MCF 10A (cell line): Measurements from ENCODE around the gene MAP3K5. TPM values are rescaled to one million over a fixed set of nuclear protein-coding genes. Genes with fewer than 3 reads are reported as not detected.

ENCODE experiments used
- BruUV-seq: library from RNA; stranded (reverse); fragments of 400-500 nt; replicated peaks from 2 replicates; lab custom pipeline; 2021; lab: Mats Ljungman, UMichigan
- CTCF ChIA-PET: fragments of 300-600 bp; sonication (Branson Sonifier 250); formaldehyde crosslinking; extraction: SDS; loops from one replicate; lab custom pipeline; 2021; ENCODE audit warnings: antibody characterized with exemption, inconsistent platforms; lab: Yijun Ruan, JAX
- POLR2A ChIA-PET: fragments of 300-600, 350-650 bp; sonication (Branson Sonifier 250); formaldehyde crosslinking; extraction: SDS; loops from one replicate; lab custom pipeline; 2020; ENCODE audit warnings: antibody characterized with exemption, inconsistent platforms; lab: Yijun Ruan, JAX
- DNase-seq: peaks from one replicate; pipeline ENCODE4 v3.0.0-alpha.2; 2018; ENCODE audit not compliant: unreplicated experiment
- H3K27ac Mint-ChIP-seq: one replicate; pipeline ENCODE4 v1.8.0; 2022; ENCODE audit warnings: mild to moderate bottlenecking, low read depth, mixed read lengths; ENCODE audit not compliant: unreplicated experiment
- H3K27me3 Mint-ChIP-seq: one replicate; pipeline ENCODE4 v1.8.0; 2022; ENCODE audit warnings: mixed read lengths; ENCODE audit not compliant: insufficient read depth, unreplicated experiment
- H3K36me3 Mint-ChIP-seq: one replicate; pipeline ENCODE4 v1.8.0; 2022; ENCODE audit warnings: mild to moderate bottlenecking, moderate library complexity, mixed read lengths; ENCODE audit not compliant: insufficient read depth, unreplicated experiment
- H3K4me1 Mint-ChIP-seq: one replicate; pipeline ENCODE4 v1.8.0; 2022; ENCODE audit warnings: mixed read lengths; ENCODE audit not compliant: insufficient read depth, unreplicated experiment
- H3K4me3 Mint-ChIP-seq: one replicate; pipeline ENCODE4 v1.8.0; 2022; ENCODE audit warnings: mild to moderate bottlenecking, moderate library complexity, mixed read lengths; ENCODE audit not compliant: unreplicated experiment
- H3K9me3 Mint-ChIP-seq: one replicate; pipeline ENCODE4 v1.8.0; 2022; ENCODE audit warnings: mixed read lengths; ENCODE audit not compliant: unreplicated experiment
- CTCF ChIP-seq: fragments of 200-600 bp; IDR thresholded peaks from one replicate; pipeline ENCODE4 v1.8.0; 2022; ENCODE audit warnings: antibody characterized with exemption, mild to moderate bottlenecking; ENCODE audit not compliant: unreplicated experiment
- intact Hi-C: fragments of 100-400 bp; cut with micrococcal nuclease; formaldehyde crosslinking; loops from 2 replicates; pipeline ENCODE4 v1.14.1; 2022
- total RNA-seq: library from RNA; stranded (reverse); gene quantifications from 2 replicates; pipeline ENCODE4 v1.2.3, GENCODE V29; 2022

Gene MAP3K5
- total RNA-seq, 1 experiment from 2014 or later = 8.4 TPM

- ChIA-PET CTCF (interaction anchor here (0.6 to 1.8 kb wide), 17 partner anchors 19 to 1052 kb away, joined by 3 to 15 read pairs (median 5); no protein-coding TSS in a partner anchor), POLR2A (interaction anchor here (0.6 to 3.2 kb wide), 6 partner anchors 120 to 1178 kb away, joined by 3 to 24 read pairs (median 3); partner anchors contain the start of gene BCLAF1)
- intact Hi-C loops = loop anchor here (1.0 to 2.0 kb wide), 3 partner anchors 169 to 1041 kb away; no protein-coding TSS in a partner anchor
- H3K36me3 Mint-ChIP-seq = peaks cover 6% of the 10 kb centered on the region
- no peaks in the 10 kb centered on the region for H3K27me3 Mint-ChIP-seq
- DNase-seq = no peak
- H3K27ac Mint-ChIP-seq = no peak overlapping the region
- peaks cover 8% of the 10 kb centered on the region for H3K4me1 Mint-ChIP-seq
- no peak overlapping the region for H3K4me3 Mint-ChIP-seq
- no peak for TF ChIP-seq CTCF
- H3K9me3 Mint-ChIP-seq = no peaks in the 10 kb centered on the region
- BruUV-seq = no TSS peak
Observed at GRCh38 chr6:136547871-136548270, 244.4 kb downstream of the MAP3K5 start.

DNA sequence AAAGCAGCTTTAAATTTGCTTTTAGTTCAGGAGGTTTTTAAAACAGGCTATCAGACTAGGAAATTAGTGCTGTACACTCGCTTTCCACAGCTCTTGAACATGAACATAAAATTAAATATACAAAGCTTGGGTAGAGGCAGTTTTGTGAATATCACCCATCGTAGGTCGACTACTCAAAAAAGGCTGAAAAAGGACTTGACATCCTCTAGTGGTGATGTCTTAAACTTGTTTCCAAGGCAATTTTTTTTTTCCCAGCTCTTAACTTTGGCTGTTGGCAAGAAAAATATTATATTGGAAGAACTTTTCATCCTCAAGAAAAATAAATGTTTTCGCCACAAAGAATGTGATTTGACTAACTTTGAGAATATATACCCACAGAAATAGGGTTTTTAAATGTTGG, 244.9 kb downstream of the MAP3K5 start:
- H3K36me3 Mint-ChIP-seq = peaks cover 6% of the 10 kb centered on the region
- intact Hi-C loops = loop anchor here (1.0 kb wide), 2 partner anchors 168 to 230 kb away; no protein-coding TSS in a partner anchor
- peak; percentile 63 for TF ChIP-seq CTCF
- ChIA-PET CTCF (interaction anchor here (0.5 to 1.8 kb wide), 36 partner anchors 12 to 1097 kb away, joined by 3 to 15 read pairs (median 4); partner anchors contain the start of genes MAP3K5 and MTFR2), POLR2A (interaction anchor here (0.5 to 3.2 kb wide), 9 partner anchors 58 to 1178 kb away, joined by 3 to 24 read pairs (median 3); partner anchors contain the start of gene BCLAF1)
- no peaks in the 10 kb centered on the region for H3K27me3 Mint-ChIP-seq
- no TSS peak for BruUV-seq
- no peak overlapping the region for H3K27ac Mint-ChIP-seq
- peaks cover 8% of the 10 kb centered on the region for H3K4me1 Mint-ChIP-seq
- peak; percentile 58 for DNase-seq
- no peak overlapping the region for H3K4me3 Mint-ChIP-seq
- no peaks in the 10 kb centered on the region for H3K9me3 Mint-ChIP-seq

GRCh38 chr6:136546331-136546730, 245.9 kb downstream of the MAP3K5 start:
- H3K9me3 Mint-ChIP-seq = no peaks in the 10 kb centered on the region
- intact Hi-C loops = no loop called here
- ChIA-PET POLR2A (interaction anchor here (1.4 to 3.2 kb wide), 2 partner anchors 143 to 257 kb away, joined by 4 to 24 read pairs; partner anchors contain the start of gene BCLAF1), CTCF (interaction anchor here (0.5 to 1.8 kb wide), 19 partner anchors 11 to 302 kb away, joined by 3 to 15 read pairs (median 5); partner anchors contain the start of gene MAP3K5)
- H3K27me3 Mint-ChIP-seq = no peaks in the 10 kb centered on the region
- H3K4me3 Mint-ChIP-seq = no peak overlapping the region
- no peak overlapping the region for H3K27ac Mint-ChIP-seq
- no peak for TF ChIP-seq CTCF
- H3K4me1 Mint-ChIP-seq = peaks cover 8% of the 10 kb centered on the region
- no peak for DNase-seq
- H3K36me3 Mint-ChIP-seq = peaks cover 6% of the 10 kb centered on the region
- no TSS peak for BruUV-seq

DNA sequence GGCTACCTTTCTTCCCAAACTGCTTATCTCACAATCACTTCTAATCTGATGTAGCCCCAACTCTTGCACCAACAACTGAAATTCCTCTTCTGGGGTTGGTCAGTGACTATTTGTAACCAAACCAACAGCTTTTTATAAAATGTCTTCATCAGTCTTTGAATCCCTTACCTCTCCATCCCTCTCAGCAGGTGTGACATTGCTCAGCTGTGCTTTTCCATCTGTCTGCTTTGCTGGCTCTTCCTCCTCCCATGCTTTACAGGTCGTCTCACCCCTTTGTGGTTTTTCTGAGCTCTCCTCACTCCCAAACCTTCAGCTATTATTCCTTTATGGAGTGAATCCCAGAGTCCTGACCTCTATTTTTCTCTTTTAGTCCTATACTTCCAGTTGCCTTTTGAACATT, 248.0 kb downstream of the MAP3K5 start:
- intact Hi-C loops = no loop called here
- no peaks in the 10 kb centered on the region for H3K9me3 Mint-ChIP-seq
- no peak overlapping the region for H3K4me3 Mint-ChIP-seq
- ChIA-PET CTCF (interaction anchor here (0.6 to 1.4 kb wide), 2 partner anchors 166 to 226 kb away, joined by 3 to 9 read pairs; no protein-coding TSS in a partner anchor), POLR2A (interaction anchor here (0.7 to 1.6 kb wide), 4 partner anchors 13 to 294 kb away, joined by 3 to 4 read pairs (median 3); no protein-coding TSS in a partner anchor)
- H3K27me3 Mint-ChIP-seq = no peaks in the 10 kb centered on the region
- DNase-seq = no peak
- no TSS peak for BruUV-seq
- H3K36me3 Mint-ChIP-seq = peaks cover 6% of the 10 kb centered on the region
- no peak overlapping the region for H3K27ac Mint-ChIP-seq
- no peak for TF ChIP-seq CTCF
- H3K4me1 Mint-ChIP-seq = peaks cover 8% of the 10 kb centered on the region
